Amniotic epithelial cell (primary cell): Measurements from ENCODE around the gene PTHLH.
A peak's percentile ranks its signal among the peaks of the same experiment; 100 is the strongest.

Source experiments
- DNase-seq: peaks from one replicate; pipeline ENCODE4 v3.0.0-alpha.2; 2010; ENCODE audit warnings: low read depth

The PTHLH gene

GRCh38 chr12:27972721-27973120 lies at the start of gene PTHLH:
TSS of gene PTHLH (minus strand) at chr12:27972733. CDS start at chr12:27969494, 3,239 bp downstream.
- DNase-seq = no peak

GRCh38 chr12:28021704-28022103 lies 49.2 kb upstream of the PTHLH start:
- no peak for DNase-seq

- no peak for DNase-seq
Measured at GRCh38 chr12:28017873-28018255, 45.3 kb upstream of the PTHLH start.

GRCh38 chr12:28017126-28017872 lies 44.8 kb upstream of the PTHLH start:
- DNase-seq = no peak

- DNase-seq = no peak
Measured at GRCh38 chr12:28015165-28015564, 42.6 kb upstream of the PTHLH start.

- DNase-seq = no peak
Measured at GRCh38 chr12:28014196-28014595, 41.7 kb upstream of the PTHLH start.

- no peak for DNase-seq
Measured at GRCh38 chr12:28012333-28012918, 39.9 kb upstream of the PTHLH start.

- no peak for DNase-seq
Measured at GRCh38 chr12:28010036-28010435, 37.5 kb upstream of the PTHLH start.

- peak; percentile 85 for DNase-seq
Measured at GRCh38 chr12:27999970-28000369, 27.4 kb upstream of the PTHLH start.

- DNase-seq = peak; percentile 92
Measured at GRCh38 chr12:27999521-27999920, 27.0 kb upstream of the PTHLH start.

- no peak for DNase-seq
Measured at GRCh38 chr12:27998658-27999057, 26.1 kb upstream of the PTHLH start.

- DNase-seq = no peak
Measured at GRCh38 chr12:27998170-27998569, 25.6 kb upstream of the PTHLH start.

- peak; percentile 34 for DNase-seq
Measured at GRCh38 chr12:27996761-27997160, 24.2 kb upstream of the PTHLH start.

GRCh38 chr12:27995406-27995805 lies 22.9 kb upstream of the PTHLH start:
- no peak for DNase-seq

GRCh38 chr12:27988594-27989233 lies 16.2 kb upstream of the PTHLH start:
- no peak for DNase-seq

- no peak for DNase-seq
Measured at GRCh38 chr12:27987331-27987730, 14.8 kb upstream of the PTHLH start.

GRCh38 chr12:27984275-27984674 lies 11.7 kb upstream of the PTHLH start:
- peak; percentile 93 for DNase-seq

GRCh38 chr12:27982951-27983350 lies 10.4 kb upstream of the PTHLH start:
- DNase-seq = no peak

GRCh38 chr12:27982385-27982784 lies 9.9 kb upstream of the PTHLH start:
- DNase-seq = no peak

- no peak for DNase-seq
Measured at GRCh38 chr12:27981874-27982273, 9.3 kb upstream of the PTHLH start.

- no peak for DNase-seq
Measured at GRCh38 chr12:27979145-27979544, 6.6 kb upstream of the PTHLH start.

GRCh38 chr12:27975222-27976136 lies 2.9 kb upstream of the PTHLH start:
- peak; percentile 73 for DNase-seq
